HepG2 (cell line): Measurements from ENCODE around the gene NCKAP1. TPM values are rescaled to one million over a fixed set of nuclear protein-coding genes. Genes with fewer than 3 reads are reported as not detected.

Source experiments
- CBX5 ChIP-seq: sonication (generic); formaldehyde crosslinking; IDR thresholded peaks from 2 replicates; pipeline ENCODE4 v1.4.0; 2020; ENCODE audit warnings: missing genetic modification reagents, borderline replicate concordance
- FOXM1 ChIP-seq: sonication (generic); formaldehyde crosslinking; IDR thresholded peaks from 2 replicates; pipeline ENCODE4 v1.5.0; 2020; ENCODE audit warnings: missing genetic modification reagents
- HCFC1 ChIP-seq: fragments of 150-350 bp; IDR thresholded peaks from 2 replicates; pipeline ENCODE4 v1.6.1; 2014; ENCODE audit warnings: low read depth, low read length
- HNF4A ChIP-seq: sonication (generic); formaldehyde crosslinking; IDR thresholded peaks from 2 replicates; pipeline ENCODE4 v1.4.0; 2020; ENCODE audit warnings: missing genetic modification reagents
- HNRNPL ChIP-seq: fragments of 200-400 bp; formaldehyde crosslinking; IDR thresholded peaks from 2 replicates; pipeline ENCODE4 v1.6.1; 2017; ENCODE audit warnings: mild to moderate bottlenecking, low read depth, low read length
- IRF2 ChIP-seq: IDR thresholded peaks from 2 replicates; pipeline ENCODE4 v1.6.1; 2018; ENCODE audit warnings: missing genetic modification reagents, missing compliant biosample characterization
- MEIS2 ChIP-seq: sonication (generic); formaldehyde crosslinking; IDR thresholded peaks from 2 replicates; pipeline ENCODE4 v1.9.0; 2021; ENCODE audit warnings: mild to moderate bottlenecking, missing genetic modification reagents
- NFYC ChIP-seq: IDR thresholded peaks from 2 replicates; pipeline ENCODE4 v1.6.1; 2016; ENCODE audit warnings: missing genetic modification reagents, missing compliant biosample characterization
- NR2F2 ChIP-seq: IDR thresholded peaks from 2 replicates; pipeline ENCODE4 v1.6.1; 2012; ENCODE audit warnings: low read depth, inconsistent platforms, borderline replicate concordance
- PCBP1 ChIP-seq: fragments of 200-400 bp; formaldehyde crosslinking; IDR thresholded peaks from 2 replicates; pipeline ENCODE4 v1.6.1; 2017; ENCODE audit warnings: mild to moderate bottlenecking, low read depth, low read length, borderline replicate concordance
- SALL2 ChIP-seq: sonication (generic); formaldehyde crosslinking; IDR thresholded peaks from 2 replicates; pipeline ENCODE4 v1.8.1; 2023; ENCODE audit warnings: mild to moderate bottlenecking, missing genetic modification reagents, inconsistent platforms
- SIN3B ChIP-seq: fragments of 150-350 bp; IDR thresholded peaks from 2 replicates; pipeline ENCODE4 v1.6.1; 2014; ENCODE audit warnings: low read length
- TRIM24 ChIP-seq: sonication (generic); formaldehyde crosslinking; IDR thresholded peaks from 2 replicates; pipeline ENCODE4 v1.8.0; 2022; ENCODE audit warnings: mild to moderate bottlenecking, missing genetic modification reagents
- ZC3H13 ChIP-seq: sonication (generic); formaldehyde crosslinking; IDR thresholded peaks from 2 replicates; pipeline ENCODE4 v1.8.1; 2023; ENCODE audit warnings: mild to moderate bottlenecking, missing genetic modification reagents, moderate library complexity
- ZFP62 ChIP-seq: sonication (generic); formaldehyde crosslinking; IDR thresholded peaks from 2 replicates; pipeline ENCODE4 v1.4.0; 2020; ENCODE audit warnings: missing genetic modification reagents
- ZNF101 ChIP-seq: sonication (generic); formaldehyde crosslinking; IDR thresholded peaks from 2 replicates; pipeline ENCODE4 v1.4.0; 2020; ENCODE audit warnings: mild to moderate bottlenecking, low read depth, missing genetic modification reagents, borderline replicate concordance
- ZNF496 ChIP-seq: sonication (generic); formaldehyde crosslinking; IDR thresholded peaks from 2 replicates; pipeline ENCODE4 v1.8.1; 2023; ENCODE audit warnings: mild to moderate bottlenecking, moderate library complexity, missing genetic modification reagents; ENCODE audit not compliant: insufficient replicate concordance
- ZNF543 ChIP-seq: sonication (generic); formaldehyde crosslinking; IDR thresholded peaks from 2 replicates; pipeline ENCODE4 v1.4.0; 2020; ENCODE audit warnings: mild to moderate bottlenecking, missing genetic modification reagents
- ZNF644 ChIP-seq: IDR thresholded peaks from 2 replicates; pipeline ENCODE4 v1.6.1; 2016; ENCODE audit warnings: low read depth
- ZNF75D ChIP-seq: sonication (generic); formaldehyde crosslinking; IDR thresholded peaks from 2 replicates; pipeline ENCODE4 v1.8.1; 2023; ENCODE audit warnings: missing genetic modification reagents, mild to moderate bottlenecking, borderline replicate concordance
- polyA plus RNA-seq, 8 experiments: library from polyadenylated mRNA; depleted of rRNA in 3 of 8; stranded (reverse) in 7 of 8; unstranded in 1 of 8; fragments of >200 nt; fragmentation: Illumina TruSeq in 4 of 8; extraction: Trizol in 4 of 8; gene quantifications; 2 replicates each; pipeline versions ENCODE4 v1.2.1 to v1.2.3, GENCODE V29; 2011 to 2016; ENCODE audit warnings: low read depth in 4 of 8, missing spikeins in 1 of 8, mixed read lengths in 1 of 8; ENCODE audit not compliant: insufficient read depth in 1 of 8
- total RNA-seq, 5 experiments: library from RNA; depleted of rRNA; stranded (reverse); fragments of >200 nt; fragmentation: Illumina TruSeq; extraction: Trizol; gene quantifications; 2 replicates each; pipeline ENCODE4 v1.2.3, GENCODE V29; 2016; ENCODE audit warnings: low read depth in 1 of 5
- TF ChIP-seq, protein P1 (sequence below): sonication (generic); formaldehyde crosslinking; IDR thresholded peaks from 2 replicates; pipeline ENCODE4 v1.8.0; 2022; ENCODE audit warnings: missing genetic modification reagents, mild to moderate bottlenecking, borderline replicate concordance
- TF ChIP-seq, protein P2 (sequence below): sonication (generic); formaldehyde crosslinking; IDR thresholded peaks from 2 replicates; pipeline ENCODE4 v1.8.1; 2023; ENCODE audit warnings: mild to moderate bottlenecking, missing genetic modification reagents
- TF ChIP-seq, protein P3 (sequence below): sonication (generic); formaldehyde crosslinking; IDR thresholded peaks from 2 replicates; pipeline ENCODE4 v1.4.0; 2020; ENCODE audit warnings: missing genetic modification reagents, borderline replicate concordance

NCKAP1 gene
- total and polyA plus RNA-seq, 2 of the 13 experiments (the other 11 are each of a cell fraction or from before 2014, with no cell fraction given), result 72.1 to 96.3 TPM

DNA sequence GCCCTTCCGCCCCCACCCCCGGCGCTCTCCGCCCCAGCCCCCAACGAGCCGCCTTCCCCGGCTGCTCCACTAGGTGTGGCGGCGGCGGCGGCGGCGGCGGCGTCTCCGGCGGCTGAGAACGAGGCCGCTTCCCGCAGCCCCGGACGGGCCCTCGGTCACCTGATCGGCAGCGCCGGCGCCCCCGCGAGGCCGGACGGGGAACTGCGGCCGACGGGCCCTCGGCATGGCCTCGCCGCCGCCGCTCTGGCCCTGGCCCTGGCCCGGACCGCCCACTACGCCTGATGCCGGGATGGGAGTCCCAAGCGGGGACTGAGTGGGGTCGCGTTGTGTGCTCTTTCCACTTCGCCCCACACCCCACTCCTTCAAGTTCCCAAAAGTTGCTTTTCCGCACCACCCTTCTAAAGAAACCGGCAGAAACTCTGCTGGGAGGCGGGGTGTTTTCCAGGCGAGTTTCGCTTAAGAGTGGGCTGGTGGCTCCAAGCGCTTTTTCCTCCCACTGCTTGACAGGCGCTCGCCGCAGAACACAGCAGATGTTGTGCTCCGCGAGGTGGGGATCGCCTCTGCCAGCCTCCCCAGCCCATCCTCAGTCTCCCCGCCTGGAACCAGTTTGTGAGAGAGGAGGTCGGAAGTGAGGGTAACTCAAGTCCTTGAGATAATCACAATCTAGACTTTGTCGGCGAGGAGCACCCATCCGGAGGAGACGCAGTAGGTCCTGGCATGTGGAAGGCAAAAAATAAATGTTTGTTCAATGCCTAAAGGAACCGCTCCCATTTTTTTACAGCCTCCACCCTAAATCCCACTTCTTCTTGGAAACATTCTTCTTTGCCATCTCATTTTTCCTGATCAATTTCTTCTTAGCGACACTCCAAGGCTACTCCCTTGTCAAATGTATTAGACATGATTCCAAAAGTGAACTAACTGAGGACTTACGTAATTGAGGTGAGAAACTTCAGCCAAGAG, at the start of gene NCKAP1 (continued):
- TF ChIP-seq, protein P1, sequence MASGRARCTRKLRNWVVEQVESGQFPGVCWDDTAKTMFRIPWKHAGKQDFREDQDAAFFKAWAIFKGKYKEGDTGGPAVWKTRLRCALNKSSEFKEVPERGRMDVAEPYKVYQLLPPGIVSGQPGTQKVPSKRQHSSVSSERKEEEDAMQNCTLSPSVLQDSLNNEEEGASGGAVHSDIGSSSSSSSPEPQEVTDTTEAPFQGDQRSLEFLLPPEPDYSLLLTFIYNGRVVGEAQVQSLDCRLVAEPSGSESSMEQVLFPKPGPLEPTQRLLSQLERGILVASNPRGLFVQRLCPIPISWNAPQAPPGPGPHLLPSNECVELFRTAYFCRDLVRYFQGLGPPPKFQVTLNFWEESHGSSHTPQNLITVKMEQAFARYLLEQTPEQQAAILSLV (CRISPR knock-in tag), result no peak; the same call in 1 of the 2 replicates
- no peak; the same call in 1 of the 2 replicates for TF ChIP-seq HNF4A (CRISPR knock-in tag)
- 0 out of 2 replicates have a peak, but pooled peaks have one; percentile 13 for TF ChIP-seq HCFC1
- TF ChIP-seq ZNF75D (CRISPR knock-in tag), result no peak
- TF ChIP-seq ZNF496, result no peak
- no peak; the same call in 1 of the 2 replicates for TF ChIP-seq ZC3H13 (CRISPR knock-in tag)
- TF ChIP-seq, protein P2, sequence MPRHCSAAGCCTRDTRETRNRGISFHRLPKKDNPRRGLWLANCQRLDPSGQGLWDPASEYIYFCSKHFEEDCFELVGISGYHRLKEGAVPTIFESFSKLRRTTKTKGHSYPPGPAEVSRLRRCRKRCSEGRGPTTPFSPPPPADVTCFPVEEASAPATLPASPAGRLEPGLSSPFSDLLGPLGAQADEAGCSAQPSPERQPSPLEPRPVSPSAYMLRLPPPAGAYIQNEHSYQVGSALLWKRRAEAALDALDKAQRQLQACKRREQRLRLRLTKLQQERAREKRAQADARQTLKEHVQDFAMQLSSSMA (CRISPR knock-in tag), result peak; percentile 60; the same call in 1 of the 2 replicates
- TF ChIP-seq ZNF644, result 0 out of 2 replicates have a peak, but pooled peaks have one; percentile 33
- TF ChIP-seq, protein P3, sequence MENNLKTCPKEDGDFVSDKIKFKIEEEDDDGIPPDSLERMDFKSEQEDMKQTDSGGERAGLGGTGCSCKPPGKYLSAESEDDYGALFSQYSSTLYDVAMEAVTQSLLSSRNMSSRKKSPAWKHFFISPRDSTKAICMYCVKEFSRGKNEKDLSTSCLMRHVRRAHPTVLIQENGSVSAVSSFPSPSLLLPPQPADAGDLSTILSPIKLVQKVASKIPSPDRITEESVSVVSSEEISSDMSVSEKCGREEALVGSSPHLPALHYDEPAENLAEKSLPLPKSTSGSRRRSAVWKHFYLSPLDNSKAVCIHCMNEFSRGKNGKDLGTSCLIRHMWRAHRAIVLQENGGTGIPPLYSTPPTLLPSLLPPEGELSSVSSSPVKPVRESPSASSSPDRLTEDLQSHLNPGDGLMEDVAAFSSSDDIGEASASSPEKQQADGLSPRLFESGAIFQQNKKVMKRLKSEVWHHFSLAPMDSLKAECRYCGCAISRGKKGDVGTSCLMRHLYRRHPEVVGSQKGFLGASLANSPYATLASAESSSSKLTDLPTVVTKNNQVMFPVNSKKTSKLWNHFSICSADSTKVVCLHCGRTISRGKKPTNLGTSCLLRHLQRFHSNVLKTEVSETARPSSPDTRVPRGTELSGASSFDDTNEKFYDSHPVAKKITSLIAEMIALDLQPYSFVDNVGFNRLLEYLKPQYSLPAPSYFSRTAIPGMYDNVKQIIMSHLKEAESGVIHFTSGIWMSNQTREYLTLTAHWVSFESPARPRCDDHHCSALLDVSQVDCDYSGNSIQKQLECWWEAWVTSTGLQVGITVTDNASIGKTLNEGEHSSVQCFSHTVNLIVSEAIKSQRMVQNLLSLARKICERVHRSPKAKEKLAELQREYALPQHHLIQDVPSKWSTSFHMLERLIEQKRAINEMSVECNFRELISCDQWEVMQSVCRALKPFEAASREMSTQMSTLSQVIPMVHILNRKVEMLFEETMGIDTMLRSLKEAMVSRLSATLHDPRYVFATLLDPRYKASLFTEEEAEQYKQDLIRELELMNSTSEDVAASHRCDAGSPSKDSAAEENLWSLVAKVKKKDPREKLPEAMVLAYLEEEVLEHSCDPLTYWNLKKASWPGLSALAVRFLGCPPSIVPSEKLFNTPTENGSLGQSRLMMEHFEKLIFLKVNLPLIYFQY, result peak; percentile 96
- no peak for TF ChIP-seq HNRNPL
- no peak for TF ChIP-seq PCBP1
- no peak for TF ChIP-seq TRIM24 (CRISPR knock-in tag)
- TF ChIP-seq ZNF101, result 0 out of 2 replicates have a peak, but pooled peaks have one; percentile 37
- TF ChIP-seq NFYC, result no peak
- no peak for TF ChIP-seq ZFP62
- no peak for TF ChIP-seq SIN3B
- peak; percentile 90 for TF ChIP-seq MEIS2
- peak; percentile 63; the same call in 1 of the 2 replicates for TF ChIP-seq IRF2 (CRISPR knock-in tag)
- TF ChIP-seq NR2F2, result no peak
- peak; percentile 91 for TF ChIP-seq SALL2 (CRISPR knock-in tag)
- TF ChIP-seq ZNF543 (CRISPR knock-in tag), result no peak; the same call in 1 of the 2 replicates
- TF ChIP-seq FOXM1 (CRISPR knock-in tag), result no peak
- TF ChIP-seq CBX5 (CRISPR knock-in tag), result no peak
